MCF 10A (cell line): ENCODE data around the gene KRTAP9-2. TPM values are rescaled to one million over a fixed set of nuclear protein-coding genes. Genes with fewer than 3 reads are reported as not detected.

Experiments used
- BruUV-seq: library from RNA; stranded (reverse); fragments of 400-500 nt; replicated peaks from 2 replicates; lab custom pipeline; 2021; lab: Mats Ljungman, UMichigan
- CTCF ChIA-PET: fragments of 300-600 bp; sonication (Branson Sonifier 250); formaldehyde crosslinking; extraction: SDS; loops from one replicate; lab custom pipeline; 2021; ENCODE audit warnings: antibody characterized with exemption, inconsistent platforms; lab: Yijun Ruan, JAX
- POLR2A ChIA-PET: fragments of 300-600, 350-650 bp; sonication (Branson Sonifier 250); formaldehyde crosslinking; extraction: SDS; loops from one replicate; lab custom pipeline; 2020; ENCODE audit warnings: antibody characterized with exemption, inconsistent platforms; lab: Yijun Ruan, JAX
- DNase-seq: peaks from one replicate; pipeline ENCODE4 v3.0.0-alpha.2; 2018; ENCODE audit not compliant: unreplicated experiment
- H3K27ac Mint-ChIP-seq: one replicate; pipeline ENCODE4 v1.8.0; 2022; ENCODE audit warnings: mild to moderate bottlenecking, low read depth, mixed read lengths; ENCODE audit not compliant: unreplicated experiment
- H3K27me3 Mint-ChIP-seq: one replicate; pipeline ENCODE4 v1.8.0; 2022; ENCODE audit warnings: mixed read lengths; ENCODE audit not compliant: insufficient read depth, unreplicated experiment
- H3K36me3 Mint-ChIP-seq: one replicate; pipeline ENCODE4 v1.8.0; 2022; ENCODE audit warnings: mild to moderate bottlenecking, moderate library complexity, mixed read lengths; ENCODE audit not compliant: insufficient read depth, unreplicated experiment
- H3K4me1 Mint-ChIP-seq: one replicate; pipeline ENCODE4 v1.8.0; 2022; ENCODE audit warnings: mixed read lengths; ENCODE audit not compliant: insufficient read depth, unreplicated experiment
- H3K4me3 Mint-ChIP-seq: one replicate; pipeline ENCODE4 v1.8.0; 2022; ENCODE audit warnings: mild to moderate bottlenecking, moderate library complexity, mixed read lengths; ENCODE audit not compliant: unreplicated experiment
- H3K9me3 Mint-ChIP-seq: one replicate; pipeline ENCODE4 v1.8.0; 2022; ENCODE audit warnings: mixed read lengths; ENCODE audit not compliant: unreplicated experiment
- CTCF ChIP-seq: fragments of 200-600 bp; IDR thresholded peaks from one replicate; pipeline ENCODE4 v1.8.0; 2022; ENCODE audit warnings: antibody characterized with exemption, mild to moderate bottlenecking; ENCODE audit not compliant: unreplicated experiment
- intact Hi-C: fragments of 100-400 bp; cut with micrococcal nuclease; formaldehyde crosslinking; loops from 2 replicates; pipeline ENCODE4 v1.14.1; 2022
- total RNA-seq: library from RNA; stranded (reverse); gene quantifications from 2 replicates; pipeline ENCODE4 v1.2.3, GENCODE V29; 2022

The KRTAP9-2 gene
- total RNA-seq, 1 experiment from 2014 or later, result not detected

DNA sequence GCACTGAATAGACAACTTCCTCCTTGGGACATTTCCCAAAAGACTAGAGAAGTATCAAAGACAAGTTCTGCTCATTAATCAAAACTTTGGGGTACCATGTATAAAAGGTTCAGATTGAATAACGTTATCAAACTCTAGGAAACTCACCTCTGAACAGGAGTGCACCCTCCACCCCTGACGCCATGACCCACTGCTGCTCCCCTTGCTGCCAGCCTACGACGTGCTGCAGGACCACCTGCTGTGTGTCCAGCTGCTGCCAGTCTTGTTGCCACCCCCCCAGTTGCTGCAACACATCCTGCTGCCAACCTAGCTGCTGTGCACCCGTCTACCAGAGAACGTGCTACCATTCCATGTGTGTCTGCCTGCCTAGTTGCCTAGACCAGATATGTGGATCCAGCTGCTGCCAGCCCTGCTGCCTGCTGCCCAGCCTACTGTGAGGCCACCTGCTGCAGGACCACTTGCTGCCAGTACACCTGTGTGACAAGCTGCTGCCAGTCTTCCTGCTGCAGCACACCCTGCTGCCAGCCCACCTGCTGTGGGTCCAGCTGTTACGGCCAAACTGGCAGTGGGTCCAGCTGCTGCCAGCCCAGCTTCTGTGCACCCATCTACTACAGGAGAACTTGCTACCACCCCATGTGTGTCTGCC lies 13.8 kb upstream of the KRTAP9-2 start:
- no TSS peak for BruUV-seq
- H3K27ac Mint-ChIP-seq, result no peak overlapping the region
- no peak for TF ChIP-seq CTCF
- ChIA-PET POLR2A (interaction anchor here (0.7 to 1.0 kb wide), 2 partner anchors 25 to 125 kb away, joined by 3 to 4 read pairs; no protein-coding TSS in a partner anchor), CTCF (interaction anchor here (1.1 kb wide), 1 partner anchor 34 kb away, joined by 3 read pairs; no protein-coding TSS in a partner anchor)
- H3K9me3 Mint-ChIP-seq, result no peaks in the 10 kb centered on the region
- H3K4me1 Mint-ChIP-seq, result no peaks in the 10 kb centered on the region
- H3K36me3 Mint-ChIP-seq, result no peaks in the 10 kb centered on the region
- no peak overlapping the region for H3K4me3 Mint-ChIP-seq
- intact Hi-C loops, result no loop called here
- DNase-seq, result no peak
- H3K27me3 Mint-ChIP-seq, result peaks cover 49% of the 10 kb centered on the region

DNA sequence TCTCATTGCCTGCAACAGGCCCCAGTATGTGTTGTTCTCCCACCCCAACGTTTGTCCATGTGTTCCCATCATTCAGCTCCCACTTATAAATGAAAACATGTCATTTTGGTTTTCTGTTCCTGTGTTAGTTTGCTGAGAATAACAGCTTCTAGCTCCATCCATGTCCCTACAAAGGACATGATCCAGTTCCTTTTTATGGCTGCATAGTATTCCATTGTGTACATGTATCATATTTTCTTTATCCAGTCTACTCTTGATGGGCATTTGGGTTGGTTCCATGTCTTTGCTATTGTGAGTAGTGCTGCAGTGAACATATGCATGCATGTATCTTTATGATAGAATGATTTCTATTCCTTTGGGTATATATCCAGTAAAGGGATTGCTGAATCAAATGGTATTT lies 10.8 kb upstream of the KRTAP9-2 start:
- H3K9me3 Mint-ChIP-seq, result peaks cover 6% of the 10 kb centered on the region
- H3K4me1 Mint-ChIP-seq, result no peaks in the 10 kb centered on the region
- H3K4me3 Mint-ChIP-seq, result no peak overlapping the region
- no peak overlapping the region for H3K27ac Mint-ChIP-seq
- POLR2A ChIA-PET, result no interaction called here
- no peak for DNase-seq
- H3K36me3 Mint-ChIP-seq, result no peaks in the 10 kb centered on the region
- BruUV-seq, result no TSS peak
- TF ChIP-seq CTCF, result no peak
- intact Hi-C loops, result no loop called here
- CTCF ChIA-PET, result interaction anchor here (0.6 kb wide), 1 partner anchor 71 kb away, joined by 4 read pairs; no protein-coding TSS in a partner anchor
- H3K27me3 Mint-ChIP-seq, result peaks cover 35% of the 10 kb centered on the region

DNA sequence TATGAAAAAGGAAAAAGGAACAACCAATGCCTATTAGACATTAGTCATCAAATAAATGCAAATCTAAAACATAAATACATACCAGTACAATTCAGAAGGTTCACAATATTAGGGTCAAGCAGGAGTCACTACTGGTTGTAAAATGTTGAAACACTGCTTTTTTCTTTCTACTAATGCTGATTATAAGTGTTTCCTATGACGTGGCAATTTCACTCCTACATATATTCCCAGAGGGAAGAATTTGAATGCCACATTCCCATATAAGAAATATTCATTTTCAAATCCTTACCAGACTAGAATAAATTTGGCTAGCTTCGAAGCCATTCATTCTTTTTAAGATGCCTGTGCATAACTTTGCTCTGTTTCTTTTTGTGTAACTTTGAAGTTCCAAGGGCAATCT lies 2.6 kb upstream of the KRTAP9-2 start:
- Mint-ChIP-seq H3K27ac (no peak overlapping the region), H3K36me3 (no peaks in the 10 kb centered on the region), H3K4me1 (no peaks in the 10 kb centered on the region), H3K9me3 (peaks cover 7% of the 10 kb centered on the region), H3K27me3 (peaks cover 70% of the 10 kb centered on the region), H3K4me3 (no peak overlapping the region)
- no TSS peak for BruUV-seq
- intact Hi-C loops, result no loop called here
- POLR2A ChIA-PET, result no interaction called here
- CTCF ChIA-PET, result no interaction called here
- no peak for DNase-seq
- no peak for TF ChIP-seq CTCF

GRCh38 chr17:41226051-41226450 lies 397 bp upstream of the KRTAP9-2 start:
- no TSS peak for BruUV-seq
- H3K27me3 Mint-ChIP-seq, result peaks cover 67% of the 10 kb centered on the region
- POLR2A ChIA-PET, result interaction anchor here (0.8 kb wide), 1 partner anchor 16 kb away, joined by 3 read pairs; no protein-coding TSS in a partner anchor
- H3K4me1 Mint-ChIP-seq, result no peaks in the 10 kb centered on the region
- no peak for DNase-seq
- no peaks in the 10 kb centered on the region for H3K36me3 Mint-ChIP-seq
- no peak overlapping the region for H3K27ac Mint-ChIP-seq
- TF ChIP-seq CTCF, result no peak
- H3K9me3 Mint-ChIP-seq, result no peaks in the 10 kb centered on the region
- H3K4me3 Mint-ChIP-seq, result no peak overlapping the region
- CTCF ChIA-PET, result interaction anchor here (0.6 kb wide), 1 partner anchor 36 kb away, joined by 4 read pairs; no protein-coding TSS in a partner anchor
- intact Hi-C loops, result no loop called here
